IMR-90 (cell line): Measurements from ENCODE around the gene ZNF280A.

ENCODE experiments used
- MAFK ChIP-seq: IDR thresholded peaks from 2 replicates; pipeline ENCODE4 v1.6.1; 2012; ENCODE audit warnings: low read depth, low read length, improper control_type of control experiment
- MXI1 ChIP-seq: IDR thresholded peaks from 2 replicates; pipeline ENCODE4 v1.6.1; 2012; ENCODE audit warnings: low read depth, mild to moderate bottlenecking, low read length, moderate library complexity, borderline replicate concordance

- TF ChIP-seq MXI1 (no peak), MAFK (no peak)
Measured at GRCh38 chr22:22548910-22549309, 28.8 kb upstream of the ZNF280A start.
